ENCODE results near the gene FZD1.
"Not testable (repeated sequence)": the region's sequence is repeated elsewhere in the genome, so short reads cannot be mapped to it uniquely, and the experiment has no call there.

The FZD1 gene

DNA sequence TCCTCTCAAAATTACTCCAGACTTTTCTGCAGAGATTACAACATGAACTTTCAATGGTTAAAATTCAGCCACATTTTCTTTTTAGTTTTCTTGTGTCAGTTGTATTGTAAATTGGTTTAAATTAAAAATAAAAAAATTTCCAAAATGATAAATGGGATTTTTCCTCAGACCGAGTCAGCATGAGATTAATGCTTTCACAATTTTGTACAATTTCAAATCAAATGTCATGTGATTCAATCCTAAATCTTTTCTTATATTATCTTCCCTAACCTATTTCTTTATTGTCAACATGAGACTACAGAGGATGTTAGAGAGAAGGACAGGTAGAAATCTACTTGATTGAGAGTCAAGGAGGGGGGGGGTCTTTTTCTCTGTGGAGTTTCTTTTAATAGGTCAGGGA, 33.7 kb downstream of the FZD1 start:
- H3K36me3 Mint-ChIP-seq (ENCODE audit: low read depth) = no peaks in the 10 kb centered on the region

GRCh38 chr7:91299952-91300775, 35.9 kb downstream of the FZD1 start:
- H3K4me3 Mint-ChIP-seq = no peak overlapping the region
- H3K27ac Mint-ChIP-seq = no peak overlapping the region
- H3K9me3 Mint-ChIP-seq = no peaks in the 10 kb centered on the region
- H3K4me1 Mint-ChIP-seq (ENCODE audit: low read depth) = no peaks in the 10 kb centered on the region
- no peaks in the 10 kb centered on the region for H3K27me3 Mint-ChIP-seq (ENCODE audit: low read depth)
- DNase-seq (ENCODE audit: low spot score) = no peak
- no peaks in the 10 kb centered on the region for H3K36me3 Mint-ChIP-seq (ENCODE audit: low read depth)

More for the DNA sequence above, 33.7 kb downstream of the FZD1 start:
- H3K4me3 Mint-ChIP-seq = no peak overlapping the region
- H3K27ac Mint-ChIP-seq = no peak overlapping the region
- no peaks in the 10 kb centered on the region for H3K9me3 Mint-ChIP-seq
- DNase-seq (ENCODE audit: low spot score) = no peak
- H3K4me1 Mint-ChIP-seq (ENCODE audit: low read depth) = no peaks in the 10 kb centered on the region
- H3K27me3 Mint-ChIP-seq (ENCODE audit: low read depth) = no peaks in the 10 kb centered on the region

GRCh38 chr7:91302794-91303193, 38.6 kb downstream of the FZD1 start:
- Mint-ChIP-seq H3K4me3 (no peak overlapping the region), H3K4me1 (ENCODE audit: low read depth) (no peaks in the 10 kb centered on the region)

DNA sequence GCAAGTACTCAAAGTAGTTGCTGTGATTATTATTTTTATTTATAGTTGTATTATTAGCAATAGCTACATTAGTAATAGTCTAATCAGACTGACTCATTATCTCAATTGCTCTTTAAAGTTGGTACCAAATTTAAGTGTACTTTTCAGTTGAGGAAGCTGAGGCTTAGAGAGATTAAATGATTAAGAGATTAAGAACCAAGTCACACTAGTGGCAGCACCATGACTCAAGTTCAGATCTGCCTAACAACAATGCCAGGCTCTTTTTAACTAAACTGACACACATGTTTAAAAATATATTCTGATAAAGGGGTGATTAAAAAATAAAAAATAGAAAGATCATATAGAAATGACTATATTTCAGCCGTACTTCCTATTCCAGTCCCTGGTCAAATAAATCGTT, 42.0 kb downstream of the FZD1 start:
- Mint-ChIP-seq H3K9me3 (no peaks in the 10 kb centered on the region), H3K27me3 (ENCODE audit: low read depth) (no peaks in the 10 kb centered on the region), H3K36me3 (ENCODE audit: low read depth) (no peaks in the 10 kb centered on the region), H3K4me3 (no peak overlapping the region), H3K27ac (no peak overlapping the region), H3K4me1 (ENCODE audit: low read depth) (no peaks in the 10 kb centered on the region)
- no peak for DNase-seq (ENCODE audit: low spot score)

More at GRCh38 chr7:91302794-91303193, 38.6 kb downstream of the FZD1 start:
- no peak for DNase-seq (ENCODE audit: low spot score)
- Mint-ChIP-seq H3K9me3 (no peaks in the 10 kb centered on the region), H3K27ac (no peak overlapping the region), H3K36me3 (ENCODE audit: low read depth) (no peaks in the 10 kb centered on the region), H3K27me3 (ENCODE audit: low read depth) (no peaks in the 10 kb centered on the region)

GRCh38 chr7:91307467-91307866, 43.2 kb downstream of the FZD1 start:
- no peak for DNase-seq (ENCODE audit: low spot score)
- H3K27me3 Mint-ChIP-seq (ENCODE audit: low read depth) = no peaks in the 10 kb centered on the region
- no peak overlapping the region for H3K27ac Mint-ChIP-seq
- H3K4me1 Mint-ChIP-seq (ENCODE audit: low read depth) = no peaks in the 10 kb centered on the region
- no peak overlapping the region for H3K4me3 Mint-ChIP-seq
- no peaks in the 10 kb centered on the region for H3K36me3 Mint-ChIP-seq (ENCODE audit: low read depth)
- no peaks in the 10 kb centered on the region for H3K9me3 Mint-ChIP-seq

DNA sequence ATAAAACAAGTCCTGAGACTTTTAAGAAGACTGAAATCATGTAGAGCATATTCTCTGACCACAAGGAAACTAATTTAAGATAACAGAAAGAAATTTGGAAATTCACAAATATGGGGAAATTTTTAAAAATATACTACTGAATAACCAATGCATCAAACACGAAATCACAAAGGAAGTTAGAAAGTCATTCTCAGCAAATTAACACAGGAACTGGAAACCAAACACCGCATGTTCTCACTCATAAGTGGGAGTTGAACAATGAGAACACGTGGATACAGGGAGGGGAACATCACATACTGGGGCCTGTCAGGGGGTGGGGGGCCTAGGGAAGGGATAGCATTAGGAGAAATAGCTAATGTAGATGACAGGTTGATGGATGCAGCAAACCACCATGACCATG, 44.0 kb downstream of the FZD1 start:
- H3K9me3 Mint-ChIP-seq; H3K4me1 Mint-ChIP-seq (ENCODE audit: low read depth); H3K36me3 Mint-ChIP-seq (ENCODE audit: low read depth); H3K27me3 Mint-ChIP-seq (ENCODE audit: low read depth); DNase-seq (ENCODE audit: low spot score); H3K4me3 Mint-ChIP-seq; H3K27ac Mint-ChIP-seq: not testable (repeated sequence)

- Mint-ChIP-seq H3K27ac (no peak overlapping the region), H3K27me3 (ENCODE audit: low read depth) (no peaks in the 10 kb centered on the region), H3K4me1 (ENCODE audit: low read depth) (no peaks in the 10 kb centered on the region), H3K36me3 (ENCODE audit: low read depth) (no peaks in the 10 kb centered on the region), H3K4me3 (no peak overlapping the region), H3K9me3 (no peaks in the 10 kb centered on the region)
- DNase-seq (ENCODE audit: low spot score) = no peak
Measured at GRCh38 chr7:91310830-91311460, 46.7 kb downstream of the FZD1 start.

DNA sequence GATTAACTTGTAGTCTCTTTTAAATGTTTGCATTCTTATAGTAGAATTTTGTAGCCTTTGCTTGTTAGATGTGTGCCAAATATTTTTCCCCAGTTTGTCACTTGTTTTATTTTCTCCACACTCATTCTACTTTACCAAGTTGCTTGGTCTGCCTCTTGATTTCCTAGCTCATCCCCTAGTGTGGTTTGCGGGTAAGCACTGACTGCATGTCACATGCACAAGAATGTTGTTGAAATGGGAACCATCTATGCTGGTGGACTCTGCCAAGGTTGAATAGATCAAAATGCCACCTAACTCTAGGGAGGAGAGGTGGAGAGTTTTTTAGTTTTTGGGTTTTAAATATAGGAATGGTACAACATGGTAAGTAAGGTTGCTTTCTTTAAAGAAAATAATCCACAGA, 47.6 kb downstream of the FZD1 start:
- Mint-ChIP-seq H3K4me1 (ENCODE audit: low read depth) (no peaks in the 10 kb centered on the region), H3K27ac (no peak overlapping the region), H3K27me3 (ENCODE audit: low read depth) (no peaks in the 10 kb centered on the region), H3K9me3 (no peaks in the 10 kb centered on the region), H3K4me3 (no peak overlapping the region), H3K36me3 (ENCODE audit: low read depth) (no peaks in the 10 kb centered on the region)
- no peak for DNase-seq (ENCODE audit: low spot score)

DNA sequence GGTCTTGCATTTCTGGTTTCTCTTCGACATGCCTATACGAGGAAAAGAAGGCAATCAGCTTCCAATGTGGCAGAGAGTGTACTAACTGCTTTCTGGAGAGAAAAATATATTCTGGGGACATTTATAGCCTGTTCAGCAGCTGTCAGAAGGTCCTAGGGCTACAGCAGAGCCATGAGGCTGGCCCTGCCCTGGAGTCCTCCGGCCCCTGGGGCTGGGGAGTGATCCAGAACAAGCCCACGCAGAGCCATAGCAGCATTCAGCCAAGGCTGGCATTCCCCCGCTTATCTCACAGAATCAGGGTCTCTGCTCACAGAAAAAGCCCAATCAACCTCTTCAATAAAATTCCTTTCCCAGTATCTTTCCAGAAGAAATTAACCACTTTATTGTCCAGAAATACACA, 48.9 kb downstream of the FZD1 start:
- no peak overlapping the region for H3K27ac Mint-ChIP-seq

GRCh38 chr7:91314591-91315323, 50.5 kb downstream of the FZD1 start:
- H3K27ac Mint-ChIP-seq = no peak overlapping the region
- no peak for DNase-seq (ENCODE audit: low spot score)
- H3K4me3 Mint-ChIP-seq = no peak overlapping the region
- H3K36me3 Mint-ChIP-seq (ENCODE audit: low read depth) = no peaks in the 10 kb centered on the region
- no peaks in the 10 kb centered on the region for H3K9me3 Mint-ChIP-seq
- H3K4me1 Mint-ChIP-seq (ENCODE audit: low read depth) = no peaks in the 10 kb centered on the region
- no peaks in the 10 kb centered on the region for H3K27me3 Mint-ChIP-seq (ENCODE audit: low read depth)

More for the DNA sequence above, 48.9 kb downstream of the FZD1 start:
- Mint-ChIP-seq H3K27me3 (ENCODE audit: low read depth) (no peaks in the 10 kb centered on the region), H3K4me1 (ENCODE audit: low read depth) (no peaks in the 10 kb centered on the region), H3K9me3 (no peaks in the 10 kb centered on the region), H3K36me3 (ENCODE audit: low read depth) (no peaks in the 10 kb centered on the region), H3K4me3 (no peak overlapping the region)
- no peak for DNase-seq (ENCODE audit: low spot score)

GRCh38 chr7:91316426-91316825, 52.2 kb downstream of the FZD1 start:
- no peaks in the 10 kb centered on the region for H3K27me3 Mint-ChIP-seq (ENCODE audit: low read depth)
- no peak overlapping the region for H3K27ac Mint-ChIP-seq
- H3K9me3 Mint-ChIP-seq = no peaks in the 10 kb centered on the region
- H3K4me1 Mint-ChIP-seq (ENCODE audit: low read depth) = no peaks in the 10 kb centered on the region
- no peak overlapping the region for H3K4me3 Mint-ChIP-seq
- no peak for DNase-seq (ENCODE audit: low spot score)
- no peaks in the 10 kb centered on the region for H3K36me3 Mint-ChIP-seq (ENCODE audit: low read depth)

GRCh38 chr7:91319351-91319750, 55.1 kb downstream of the FZD1 start:
- no peaks in the 10 kb centered on the region for H3K4me1 Mint-ChIP-seq (ENCODE audit: low read depth)
- H3K27me3 Mint-ChIP-seq (ENCODE audit: low read depth) = no peaks in the 10 kb centered on the region
- DNase-seq (ENCODE audit: low spot score) = no peak
- no peak overlapping the region for H3K27ac Mint-ChIP-seq
- no peaks in the 10 kb centered on the region for H3K9me3 Mint-ChIP-seq
- H3K36me3 Mint-ChIP-seq (ENCODE audit: low read depth) = no peaks in the 10 kb centered on the region
- H3K4me3 Mint-ChIP-seq = no peak overlapping the region

- Mint-ChIP-seq H3K27ac (no peak overlapping the region), H3K36me3 (ENCODE audit: low read depth) (no peaks in the 10 kb centered on the region), H3K4me3 (no peak overlapping the region), H3K9me3 (no peaks in the 10 kb centered on the region), H3K4me1 (ENCODE audit: low read depth) (no peaks in the 10 kb centered on the region), H3K27me3 (ENCODE audit: low read depth) (no peaks in the 10 kb centered on the region)
- no peak for DNase-seq (ENCODE audit: low spot score)
Measured at GRCh38 chr7:91320366-91321078, 56.3 kb downstream of the FZD1 start.

All from T-helper 2 cell treated with Interferon-gamma antibody and Interleukin-4, amounts not matched to agents 5 μg/mL and 100 μg/mL, for 36 hours (primary cell).